Esophagus squamous epithelium (tissue), 4 donors: Measurements from ENCODE around the gene MPG.

Experiments
- POLR2A ChIP-seq, 4 donors: fragments of 450-650 bp; IDR thresholded peaks; one replicate each; pipeline ENCODE4 v1.6.1; 2017; ENCODE audit warnings: antibody characterized with exemption in 4 of 4, mild to moderate bottlenecking in 4 of 4, moderate library complexity in 3 of 4
- TF ChIP-seq, protein P1 (sequence below), 6 experiments: fragments of 450-650 bp in 4 of 6; fragments of 200-600 bp in 2 of 6; sonication (generic) in 2 of 6; IDR thresholded peaks; one replicate each; pipeline ENCODE4 v1.5.1; 2016 to 2019; ENCODE audit warnings: antibody characterized with exemption in 6 of 6, mild to moderate bottlenecking in 4 of 6, moderate library complexity in 4 of 6

DNA sequence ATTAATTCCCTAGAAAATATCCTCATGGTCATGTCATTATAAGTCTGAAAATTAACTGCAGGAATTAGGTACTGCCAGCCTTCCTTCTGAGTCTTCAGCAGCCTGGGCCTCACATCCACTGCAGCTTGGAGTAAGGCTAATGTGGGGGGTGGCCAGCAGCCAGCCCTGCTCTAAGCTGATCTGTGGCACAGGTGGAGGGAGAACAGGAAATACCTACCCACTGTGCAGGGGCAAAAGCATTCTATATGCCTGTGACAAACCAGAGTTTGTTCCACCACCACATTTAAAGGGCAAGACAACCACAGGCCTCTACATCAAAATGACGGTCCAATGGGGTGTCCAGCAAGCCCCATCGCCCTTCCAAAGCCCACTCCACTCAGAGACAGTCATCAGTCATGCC, 51.0 kb downstream of the MPG start:
- TF ChIP-seq, protein P1, sequence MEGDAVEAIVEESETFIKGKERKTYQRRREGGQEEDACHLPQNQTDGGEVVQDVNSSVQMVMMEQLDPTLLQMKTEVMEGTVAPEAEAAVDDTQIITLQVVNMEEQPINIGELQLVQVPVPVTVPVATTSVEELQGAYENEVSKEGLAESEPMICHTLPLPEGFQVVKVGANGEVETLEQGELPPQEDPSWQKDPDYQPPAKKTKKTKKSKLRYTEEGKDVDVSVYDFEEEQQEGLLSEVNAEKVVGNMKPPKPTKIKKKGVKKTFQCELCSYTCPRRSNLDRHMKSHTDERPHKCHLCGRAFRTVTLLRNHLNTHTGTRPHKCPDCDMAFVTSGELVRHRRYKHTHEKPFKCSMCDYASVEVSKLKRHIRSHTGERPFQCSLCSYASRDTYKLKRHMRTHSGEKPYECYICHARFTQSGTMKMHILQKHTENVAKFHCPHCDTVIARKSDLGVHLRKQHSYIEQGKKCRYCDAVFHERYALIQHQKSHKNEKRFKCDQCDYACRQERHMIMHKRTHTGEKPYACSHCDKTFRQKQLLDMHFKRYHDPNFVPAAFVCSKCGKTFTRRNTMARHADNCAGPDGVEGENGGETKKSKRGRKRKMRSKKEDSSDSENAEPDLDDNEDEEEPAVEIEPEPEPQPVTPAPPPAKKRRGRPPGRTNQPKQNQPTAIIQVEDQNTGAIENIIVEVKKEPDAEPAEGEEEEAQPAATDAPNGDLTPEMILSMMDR (IDR thresholded peaks at IDR 0.05) = no peak
- no peak for TF ChIP-seq POLR2A (IDR thresholded peaks at IDR 0.05)
